ENCODE results near the gene CCDC88B. TPM values are rescaled to one million over a fixed set of nuclear protein-coding genes. Genes with fewer than 3 reads are reported as not detected.

CCDC88B gene
- 11.2 and 12.2 TPM in 2 replicates for total RNA-seq (2021)
- long read RNA-seq, result 0 reads

- Mint-ChIP-seq H3K9me3 (no peaks in the 10 kb centered on the region), H3K4me3 (peak within 1 kb of the TSS; percentile 66 to 84), H3K27ac (peak within 1 kb of the TSS in 2 of 3 experiments; percentile 55 to 72; a peak in 2 of 7 replicates), H3K27me3 (ENCODE audit: low read depth) (peaks cover 17% of the 10 kb centered on the region), H3K36me3 (ENCODE audit: insufficient read depth in 1 of 3, low read depth in 3 of 3) (no peaks in the 10 kb centered on the region), H3K4me1 (peaks cover 7 to 35% of the 10 kb centered on the region in 2 experiments)
- no peak within 1 kb of the TSS for H2BK20ac ChIP-seq (ENCODE audit: low read depth, low read length, poor library complexity, severe bottlenecking)
- H3K4me2 ChIP-seq (ENCODE audit: insufficient read depth, insufficient read length, low read length), result peak within 1 kb of the TSS; percentile 58
- no peak within 1 kb of the TSS for H3K4ac ChIP-seq (ENCODE audit: low read depth, low read length)
- H3K9ac ChIP-seq (ENCODE audit: extremely low read depth, insufficient read length, low read length), result no peak within 1 kb of the TSS
- no peak within 1 kb of the TSS for H4K91ac ChIP-seq (ENCODE audit: insufficient read length, low read depth, low read length)
- no peak within 1 kb of the TSS for H4K5ac ChIP-seq (ENCODE audit: insufficient read length, low read depth, low read length)
- no peak within 1 kb of the TSS for H3T11ph ChIP-seq (ENCODE audit: low read length)
- no peaks in the 10 kb centered on the region for H3K79me1 ChIP-seq (ENCODE audit: insufficient read depth, low read depth, low read length, poor library complexity, severe bottlenecking)
- no peak within 1 kb of the TSS for H2BK12ac ChIP-seq (ENCODE audit: insufficient read length, low read depth, low read length)
- no peak within 1 kb of the TSS for H2AFZ ChIP-seq (ENCODE audit: low read length)
- no peak within 1 kb of the TSS for H3K56ac ChIP-seq (ENCODE audit: insufficient read length, low read depth, low read length)
- no peak within 1 kb of the TSS for H2BK120ac ChIP-seq (ENCODE audit: low read depth, low read length, poor library complexity, severe bottlenecking)
- WGBS (ENCODE audit: extremely low coverage, insufficient read length, low lambda C conversion rate), result no CpG with 5 or more reads among the region's 16 CpGs
- no peaks in the 10 kb centered on the region for H3K27me3 ChIP-seq (ENCODE audit: insufficient read depth, low read length)
- H4K20me1 ChIP-seq (ENCODE audit: control insufficient read depth, insufficient read depth, insufficient read length), result peaks cover 3% of the 10 kb centered on the region
- no peak within 1 kb of the TSS for H3K14ac ChIP-seq (ENCODE audit: insufficient read depth, low read length)
- DNase-seq, result no peak
- no peaks in the 10 kb centered on the region for H3K79me2 ChIP-seq (ENCODE audit: insufficient read depth, low read length)
- no peak within 1 kb of the TSS for H3K23ac ChIP-seq (ENCODE audit: insufficient read length, low read depth, low read length)
- H3K27ac ChIP-seq (ENCODE audit: insufficient read length, low read depth, low read length), result no peak within 1 kb of the TSS
- no peak within 1 kb of the TSS for H2BK5ac ChIP-seq (ENCODE audit: insufficient read length, low read length)
- no peak within 1 kb of the TSS for H3K18ac ChIP-seq (ENCODE audit: insufficient read length, low read depth, low read length)
- H3K4me1 ChIP-seq (ENCODE audit: insufficient read depth, low read length), result no peaks in the 10 kb centered on the region; the same call in 1 of the 2 replicates
- H3K9me3 ChIP-seq (ENCODE audit: control insufficient read depth, low read depth, low read length), result no peaks in the 10 kb centered on the region
- H2AK5ac ChIP-seq (ENCODE audit: insufficient read length, low read length), result no peak within 1 kb of the TSS
- TF ChIP-seq CTCF (conservative IDR thresholded peaks at IDR 0.05), result no peak
- peaks cover 17% of the 10 kb centered on the region for H3K23me2 ChIP-seq (ENCODE audit: insufficient read length, low read depth, low read length, poor library complexity, severe bottlenecking)
- no peak within 1 kb of the TSS for H4K8ac ChIP-seq (replicated peaks; ENCODE audit: insufficient read length, low read depth, low read length)
- no peak within 1 kb of the TSS for H2BK15ac ChIP-seq (ENCODE audit: low read depth, low read length)
These were observed at the start of gene CCDC88B for GRCh38 chr11:64339754-64340408. CCDC88B (plus strand) TSS chr11:64340204; CDS start chr11:64340267, 63 bp downstream.

Data from H9 (cell line).